Stimulated activated CD8-positive, alpha-beta memory T cell treated with anti-CD3 and anti-CD28 coated beads, Interleukin-2, amount 100 ng/mL, for 1 hour (primary cell): Measurements from ENCODE around the gene OR2Z1.
"Not testable (repeated sequence)": the region's sequence is repeated elsewhere in the genome, so short reads cannot be mapped to it uniquely, and the experiment has no call there.

Experiments
- DNase-seq, 2 donors: peaks; one replicate each; pipeline ENCODE4 v3.0.0-alpha.2; 2020; ENCODE audit warnings: low read depth in 2 of 2

OR2Z1 gene

DNA sequence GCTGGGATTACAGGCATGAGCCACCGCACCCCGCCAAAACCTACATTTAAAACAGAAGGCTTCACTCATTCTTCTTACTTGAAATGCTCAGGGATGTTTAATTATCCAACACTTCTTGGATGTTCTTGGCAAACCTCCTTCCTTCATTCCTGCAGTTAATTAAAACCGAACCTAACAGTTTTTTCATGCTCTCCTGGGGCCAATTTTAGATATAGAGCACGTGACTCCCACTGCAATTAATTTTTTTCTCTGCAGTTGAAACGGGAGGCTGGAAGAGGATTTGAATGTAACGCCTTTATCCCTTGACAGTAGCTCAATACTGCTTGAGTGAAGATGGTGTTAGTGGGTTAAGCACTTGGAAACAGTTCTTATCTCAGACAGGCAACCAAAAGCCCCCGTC, 18.2 kb upstream of the OR2Z1 start:
- no peak for DNase-seq

DNA sequence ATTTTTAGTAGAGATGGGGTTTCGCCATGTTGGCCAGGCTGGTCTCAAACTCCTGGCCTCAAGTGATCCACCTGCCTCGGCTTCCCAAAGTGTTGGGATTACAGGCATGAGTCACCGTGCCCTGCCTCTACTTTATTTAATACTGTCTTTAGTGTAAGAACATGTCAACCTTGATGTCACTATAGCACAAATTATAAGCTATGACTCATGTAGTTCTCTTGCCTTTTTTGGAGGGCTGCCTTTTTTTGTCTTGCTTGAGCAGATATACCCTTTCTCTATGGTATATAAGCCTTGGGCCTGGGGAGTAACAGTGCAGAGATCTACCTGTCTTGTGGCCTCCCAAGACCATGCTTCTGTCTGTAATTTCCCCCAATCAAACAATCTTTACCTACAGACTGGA, 16.1 kb upstream of the OR2Z1 start:
- DNase-seq = not testable (repeated sequence)

DNA sequence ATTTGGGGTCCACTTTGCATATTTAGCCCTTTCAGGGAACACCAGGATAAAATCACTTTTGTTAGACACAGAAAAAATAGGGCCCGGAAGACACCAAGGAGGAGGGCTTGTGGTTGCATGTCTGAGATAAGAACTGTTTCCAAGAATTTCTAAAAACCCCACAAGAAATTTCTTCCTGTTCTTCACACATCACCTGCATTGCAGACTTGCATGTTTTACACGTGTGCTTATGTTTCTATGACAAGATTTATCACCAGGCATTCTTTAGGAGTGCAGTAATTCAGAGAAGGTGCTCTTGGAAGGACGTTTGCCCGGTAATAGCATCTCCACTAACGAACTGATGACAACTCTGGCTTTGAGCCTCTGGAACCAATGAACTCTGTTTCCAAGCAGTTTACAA, 15.7 kb upstream of the OR2Z1 start:
- no peak for DNase-seq

DNA sequence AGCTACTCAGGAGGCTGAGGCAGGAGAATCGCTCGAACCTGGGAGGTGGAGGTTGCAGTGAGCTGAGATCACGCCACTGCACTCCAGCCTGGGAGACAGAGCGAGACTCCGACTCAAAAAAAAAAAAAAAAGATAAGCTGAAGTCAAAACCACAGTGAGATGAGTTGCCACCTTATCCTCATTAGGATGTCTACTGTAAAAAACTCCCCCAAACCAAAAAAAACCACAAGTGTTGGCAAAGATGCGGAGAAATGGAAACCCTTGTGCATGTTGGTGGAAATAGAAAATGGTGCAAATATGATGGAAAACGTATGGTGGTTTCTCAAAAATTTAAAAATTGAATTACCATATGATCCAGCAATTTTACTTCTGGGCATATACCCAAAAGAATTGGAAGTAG, 11.1 kb upstream of the OR2Z1 start:
- DNase-seq = not testable (repeated sequence)

DNA sequence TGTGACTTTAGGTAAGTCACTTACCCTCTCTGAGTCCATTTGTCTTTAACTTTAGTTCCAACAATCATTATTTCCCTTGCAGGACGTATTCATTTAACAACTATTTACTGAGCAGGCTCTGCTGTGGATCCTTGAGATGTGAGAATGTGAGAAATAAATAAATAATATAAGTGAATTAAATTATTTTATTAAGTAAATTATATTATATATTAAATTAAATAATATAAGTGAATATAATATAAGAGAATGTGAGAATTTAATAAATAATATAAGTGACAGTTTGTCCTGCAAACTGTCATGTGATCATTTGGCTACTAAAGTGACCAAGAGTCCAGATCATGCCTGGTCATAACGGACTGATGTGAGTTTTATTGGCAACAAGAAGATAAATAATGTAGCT, 598 bp downstream of the OR2Z1 start:
- no peak for DNase-seq

DNA sequence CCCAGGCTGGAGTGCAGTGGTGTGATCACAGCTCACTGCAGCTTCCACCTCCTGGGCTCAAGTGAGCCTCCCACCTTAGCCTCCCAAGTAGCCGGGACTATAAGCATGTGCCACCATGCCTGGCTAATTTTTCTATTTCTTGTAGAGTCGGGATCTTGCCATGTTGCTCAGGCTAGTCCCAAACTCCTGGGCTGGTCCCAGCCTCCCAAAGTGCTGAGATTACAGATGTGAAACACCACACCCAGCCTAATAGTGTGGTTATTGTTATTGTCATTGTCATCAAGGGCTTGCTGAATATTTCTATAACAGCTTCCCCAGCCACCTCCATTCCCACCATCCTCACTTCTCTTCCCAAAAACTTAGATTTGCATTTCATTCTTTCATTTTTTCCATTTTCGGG, 2.8 kb downstream of the OR2Z1 start:
- no peak for DNase-seq

DNA sequence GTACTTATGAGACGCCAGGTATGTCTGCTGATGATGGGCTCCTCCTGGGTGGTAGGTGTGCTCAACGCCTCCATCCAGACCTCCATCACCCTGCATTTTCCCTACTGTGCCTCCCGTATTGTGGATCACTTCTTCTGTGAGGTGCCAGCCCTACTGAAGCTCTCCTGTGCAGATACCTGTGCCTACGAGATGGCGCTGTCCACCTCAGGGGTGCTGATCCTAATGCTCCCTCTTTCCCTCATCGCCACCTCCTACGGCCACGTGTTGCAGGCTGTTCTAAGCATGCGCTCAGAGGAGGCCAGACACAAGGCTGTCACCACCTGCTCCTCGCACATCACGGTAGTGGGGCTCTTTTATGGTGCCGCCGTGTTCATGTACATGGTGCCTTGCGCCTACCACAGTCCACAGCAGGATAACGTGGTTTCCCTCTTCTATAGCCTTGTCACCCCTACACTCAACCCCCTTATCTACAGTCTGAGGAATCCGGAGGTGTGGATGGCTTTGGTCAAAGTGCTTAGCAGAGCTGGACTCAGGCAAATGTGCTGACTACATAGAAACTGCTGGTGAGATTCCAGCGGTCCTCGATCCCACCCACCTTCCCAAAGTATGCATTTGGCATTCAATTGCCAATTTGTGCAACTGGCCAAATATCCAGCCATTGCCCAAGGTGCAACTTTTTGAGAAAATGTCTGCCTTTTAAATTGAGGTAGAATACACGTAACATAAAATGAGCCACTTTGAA, 10.2 kb downstream of the OR2Z1 start:
- DNase-seq = no peak

DNA sequence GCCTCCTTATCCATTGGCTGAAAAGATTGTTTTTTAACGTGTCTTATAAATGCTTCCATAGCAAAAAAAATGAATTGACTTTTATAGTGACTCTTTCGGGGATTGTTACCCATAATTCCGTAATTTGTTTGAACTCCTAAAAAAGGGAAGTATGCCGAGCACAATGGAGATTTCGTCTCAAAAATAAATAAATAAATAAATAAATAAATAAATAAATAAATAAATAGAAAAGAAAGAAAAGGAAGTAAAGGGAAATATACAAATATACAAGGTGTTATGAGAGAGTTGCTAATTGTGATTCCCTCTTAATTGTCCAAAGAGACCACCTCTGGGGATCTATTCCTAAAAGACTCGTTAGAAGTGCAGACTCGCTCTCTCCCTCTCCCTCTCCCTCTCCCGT, 16.9 kb downstream of the OR2Z1 start:
- no peak for DNase-seq

DNA sequence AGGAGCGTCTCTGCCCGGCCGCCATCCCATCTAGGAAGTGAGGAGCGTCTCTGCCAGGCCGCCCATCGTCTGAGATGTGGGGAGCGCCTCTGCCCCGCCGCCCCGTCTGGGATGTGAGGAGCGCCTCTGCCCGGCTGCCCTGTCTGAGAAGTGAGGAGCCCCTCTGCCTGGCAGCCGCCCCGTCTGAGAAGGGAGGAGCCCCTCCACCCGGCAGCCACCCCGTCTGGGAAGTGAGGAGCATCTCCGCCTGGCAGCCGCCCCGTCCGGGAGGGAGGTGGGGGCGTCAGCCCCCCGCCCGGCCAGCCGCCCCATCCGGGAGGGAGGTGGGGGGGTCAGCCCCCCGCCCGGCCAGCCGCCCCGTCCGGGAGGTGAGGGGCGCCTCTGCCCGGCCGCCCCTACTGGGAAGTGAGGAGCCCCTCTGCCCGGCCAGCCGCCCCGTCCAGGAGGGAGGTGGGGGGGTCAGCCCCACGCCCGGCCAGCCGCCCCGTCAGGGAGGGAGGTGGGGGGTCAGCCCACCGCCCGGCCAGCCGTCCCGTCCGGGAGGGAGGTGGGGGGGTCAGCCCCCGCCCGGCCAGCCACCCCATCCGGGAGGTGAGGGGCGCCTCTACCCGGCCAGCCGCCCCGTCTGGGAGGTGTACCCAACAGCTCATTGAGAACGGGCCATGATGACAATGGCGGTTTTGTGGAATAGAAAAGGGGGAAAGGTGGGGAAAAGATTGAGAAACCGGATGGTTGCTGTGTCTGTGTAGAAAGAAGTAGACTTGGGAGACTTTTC, 18.0 kb downstream of the OR2Z1 start:
- not testable (repeated sequence) for DNase-seq

DNA sequence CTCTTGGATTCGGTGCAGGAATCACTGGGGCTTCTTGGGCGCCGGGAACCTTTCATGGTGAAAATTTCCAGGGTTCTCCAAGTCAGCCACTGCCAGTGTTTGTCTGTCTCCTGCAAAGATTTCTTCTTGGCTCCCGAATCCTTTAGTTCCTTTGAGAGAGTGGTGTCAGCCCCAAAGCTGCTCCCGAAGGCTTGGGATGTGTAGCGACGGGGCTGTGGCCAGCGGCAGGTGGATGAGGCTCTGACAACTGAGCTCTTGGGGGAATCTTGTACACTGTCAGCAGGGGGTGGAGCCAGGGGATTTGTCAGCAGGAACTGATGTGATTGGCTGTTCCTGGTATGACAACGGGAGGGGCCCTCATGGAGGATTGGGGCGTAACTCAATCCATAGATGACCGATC, 45.8 kb downstream of the OR2Z1 start:
- DNase-seq = not testable (repeated sequence)

DNA sequence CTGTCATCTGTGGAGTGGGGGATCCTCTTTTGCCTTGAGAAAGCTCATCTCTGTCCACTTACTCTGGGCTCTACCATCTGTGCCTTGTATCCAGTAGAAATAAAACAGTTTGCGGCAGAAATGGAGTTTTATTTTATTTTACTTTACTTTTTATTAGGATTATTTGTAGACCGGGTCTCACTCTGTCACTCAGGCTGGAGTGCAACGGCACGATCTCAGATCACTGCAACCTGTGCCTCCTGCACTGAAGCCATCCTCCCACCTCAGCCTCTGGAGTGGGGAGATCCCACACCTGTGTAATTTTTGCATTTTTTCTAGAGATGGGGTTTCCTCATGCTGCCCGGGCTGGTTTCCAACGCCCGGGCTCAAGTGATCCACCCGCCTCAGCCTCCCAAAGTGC, 47.8 kb downstream of the OR2Z1 start:
- DNase-seq = not testable (repeated sequence)

DNA sequence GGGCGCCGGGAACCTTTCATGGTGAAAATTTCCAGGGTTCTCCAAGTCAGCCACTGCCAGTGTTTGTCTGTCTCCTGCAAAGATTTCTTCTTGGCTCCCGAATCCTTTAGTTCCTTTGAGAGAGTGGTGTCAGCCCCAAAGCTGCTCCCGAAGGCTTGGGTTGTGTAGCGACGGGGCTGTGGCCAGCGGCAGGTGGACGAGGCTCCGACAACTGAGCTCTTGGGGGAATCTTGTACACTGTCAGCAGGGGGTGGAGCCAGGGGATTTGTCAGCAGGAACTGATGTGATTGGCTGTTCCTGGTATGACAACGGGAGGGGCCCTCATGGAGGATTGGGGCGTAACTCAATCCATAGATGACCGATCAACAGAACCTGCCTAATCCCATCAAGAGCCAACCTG, 52.2 kb downstream of the OR2Z1 start:
- not testable (repeated sequence) for DNase-seq
